DND-41 (cell line): Measurements from ENCODE around the gene CYP2W1.

Experiments
- ATAC-seq: fragments of 200-7000 bp; cut with Tn5 transposase; 3 replicates; pipeline ENCODE4 v1.9.1; 2021; ENCODE audit warnings: low read depth; ENCODE audit not compliant: insufficient read depth
- DNase-seq: peaks from one replicate; pipeline ENCODE4 v3.0.0-alpha.2; 2020
- H2AFZ ChIP-seq: 2 replicates; pipeline ENCODE4 v1.6.0; 2012; ENCODE audit warnings: low read depth, low read length
- H3K27ac ChIP-seq: 2 replicates; pipeline ENCODE4 v1.5.1; 2012; ENCODE audit warnings: low read length, inconsistent platforms
- H3K27me3 ChIP-seq: fragments of 200-600 bp; sonication (generic); 2 replicates; pipeline ENCODE4 v1.6.0; 2012; ENCODE audit warnings: low read length, mild to moderate bottlenecking, inconsistent platforms; ENCODE audit not compliant: insufficient read depth, poor library complexity
- H3K36me3 ChIP-seq: 2 replicates; pipeline ENCODE4 v1.5.1; 2012; ENCODE audit warnings: low read length, inconsistent platforms; ENCODE audit not compliant: insufficient read depth
- H3K4me1 ChIP-seq: 2 replicates; pipeline ENCODE4 v1.5.1; 2012; ENCODE audit warnings: mild to moderate bottlenecking, low read length; ENCODE audit not compliant: insufficient read depth
- H3K4me2 ChIP-seq: 2 replicates; pipeline ENCODE4 v1.6.0; 2012; ENCODE audit warnings: mild to moderate bottlenecking, moderate library complexity, low read length, inconsistent platforms; ENCODE audit not compliant: insufficient read depth
- H3K4me3 ChIP-seq, 2 experiments: fragments of 200-600 bp in 1 of 2; shearing (Covaris generic) in 1 of 2; 2 replicates each; pipeline ENCODE4 v1.5.1; 2012 to 2016; ENCODE audit warnings: inconsistent platforms in 2 of 2, low read length in 2 of 2, mild to moderate bottlenecking in 2 of 2, low read depth in 1 of 2, moderate library complexity in 1 of 2
- H3K79me2 ChIP-seq: 2 replicates; pipeline ENCODE4 v1.6.0; 2012; ENCODE audit warnings: low read length, inconsistent platforms; ENCODE audit not compliant: insufficient read depth
- H3K9ac ChIP-seq: 2 replicates; pipeline ENCODE4 v1.6.0; 2012; ENCODE audit warnings: low read depth, mild to moderate bottlenecking, inconsistent platforms, low read length, moderate library complexity
- H3K9me3 ChIP-seq: 2 replicates; pipeline ENCODE4 v1.5.1; 2012; ENCODE audit warnings: low read length, moderate library complexity, mild to moderate bottlenecking, inconsistent platforms; ENCODE audit not compliant: insufficient read depth, severe bottlenecking
- H4K20me1 ChIP-seq: 2 replicates; pipeline ENCODE4 v1.6.0; 2012; ENCODE audit warnings: low read length; ENCODE audit not compliant: insufficient read depth
- EZH2 ChIP-seq: IDR thresholded peaks from 3 replicates; pipeline ENCODE4 v1.6.1; 2012; ENCODE audit warnings: borderline replicate concordance, low read depth, mild to moderate bottlenecking, moderate library complexity, low read length, inconsistent platforms; ENCODE audit not compliant: severe bottlenecking
- TF ChIP-seq, protein P1 (sequence below): IDR thresholded peaks from 2 replicates; pipeline ENCODE4 v1.5.1; 2012; ENCODE audit warnings: borderline replicate concordance, low read length, moderate library complexity, mild to moderate bottlenecking; ENCODE audit not compliant: poor library complexity, severe bottlenecking; ENCODE audit errors: extremely low read depth

CYP2W1 gene

DNA sequence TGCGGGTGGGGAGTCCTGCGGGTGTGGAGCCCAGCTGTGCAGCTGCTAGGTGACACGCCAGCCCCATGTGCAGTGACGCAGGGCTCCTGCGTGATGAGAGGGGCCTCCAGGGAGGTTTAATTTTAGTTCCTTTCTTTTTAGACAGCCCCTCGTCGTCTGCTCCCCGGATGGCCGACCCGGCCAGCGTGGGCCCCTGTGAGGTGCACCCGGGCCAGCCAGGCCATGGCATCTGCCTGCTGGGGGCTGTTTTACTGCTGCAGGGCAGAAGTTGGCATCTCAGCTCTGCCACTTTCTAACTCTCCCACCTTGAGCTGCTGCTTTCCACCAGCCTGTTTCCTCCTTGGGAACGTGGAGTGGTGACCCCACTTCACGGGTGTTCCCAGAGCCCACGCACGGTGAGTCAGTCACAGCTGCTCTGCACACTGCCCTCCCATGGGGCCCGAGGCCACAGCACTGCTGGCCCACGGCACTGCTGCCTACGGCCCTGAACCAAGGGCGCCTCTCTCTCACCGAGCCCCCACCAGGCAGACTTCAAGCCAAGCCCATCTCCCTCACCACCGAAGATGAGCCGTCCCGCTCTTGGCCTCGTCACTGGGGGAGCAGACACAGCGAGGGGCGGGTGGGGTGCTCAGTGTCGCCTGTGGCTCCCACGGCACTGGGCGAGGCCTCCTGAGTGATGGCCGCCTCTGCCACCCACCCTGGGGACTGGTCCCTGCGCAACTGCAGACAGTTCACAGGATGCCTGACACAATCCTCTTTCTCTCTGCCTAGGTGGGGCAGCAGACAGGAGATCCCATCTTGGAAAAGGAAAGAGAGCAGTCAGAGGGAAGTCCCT lies 21.3 kb downstream of the CYP2W1 start:
- no peak overlapping the region for H2AFZ ChIP-seq
- no peak overlapping the region for H3K4me3 ChIP-seq
- DNase-seq = no peak
- peaks cover 9% of the 10 kb centered on the region; the same call in 1 of the 2 replicates for H4K20me1 ChIP-seq
- no peaks in the 10 kb centered on the region for H3K79me2 ChIP-seq
- H3K27me3 ChIP-seq = no peaks in the 10 kb centered on the region
- no peak overlapping the region for H3K9ac ChIP-seq
- no peak for ATAC-seq
- H3K27ac ChIP-seq = no peak overlapping the region
- H3K4me2 ChIP-seq = no peak overlapping the region
- TF ChIP-seq EZH2 = no peak
- TF ChIP-seq, protein P1, sequence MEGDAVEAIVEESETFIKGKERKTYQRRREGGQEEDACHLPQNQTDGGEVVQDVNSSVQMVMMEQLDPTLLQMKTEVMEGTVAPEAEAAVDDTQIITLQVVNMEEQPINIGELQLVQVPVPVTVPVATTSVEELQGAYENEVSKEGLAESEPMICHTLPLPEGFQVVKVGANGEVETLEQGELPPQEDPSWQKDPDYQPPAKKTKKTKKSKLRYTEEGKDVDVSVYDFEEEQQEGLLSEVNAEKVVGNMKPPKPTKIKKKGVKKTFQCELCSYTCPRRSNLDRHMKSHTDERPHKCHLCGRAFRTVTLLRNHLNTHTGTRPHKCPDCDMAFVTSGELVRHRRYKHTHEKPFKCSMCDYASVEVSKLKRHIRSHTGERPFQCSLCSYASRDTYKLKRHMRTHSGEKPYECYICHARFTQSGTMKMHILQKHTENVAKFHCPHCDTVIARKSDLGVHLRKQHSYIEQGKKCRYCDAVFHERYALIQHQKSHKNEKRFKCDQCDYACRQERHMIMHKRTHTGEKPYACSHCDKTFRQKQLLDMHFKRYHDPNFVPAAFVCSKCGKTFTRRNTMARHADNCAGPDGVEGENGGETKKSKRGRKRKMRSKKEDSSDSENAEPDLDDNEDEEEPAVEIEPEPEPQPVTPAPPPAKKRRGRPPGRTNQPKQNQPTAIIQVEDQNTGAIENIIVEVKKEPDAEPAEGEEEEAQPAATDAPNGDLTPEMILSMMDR = no peak
- H3K36me3 ChIP-seq = no peaks in the 10 kb centered on the region
- no peaks in the 10 kb centered on the region for H3K9me3 ChIP-seq
- no peaks in the 10 kb centered on the region for H3K4me1 ChIP-seq

DNA sequence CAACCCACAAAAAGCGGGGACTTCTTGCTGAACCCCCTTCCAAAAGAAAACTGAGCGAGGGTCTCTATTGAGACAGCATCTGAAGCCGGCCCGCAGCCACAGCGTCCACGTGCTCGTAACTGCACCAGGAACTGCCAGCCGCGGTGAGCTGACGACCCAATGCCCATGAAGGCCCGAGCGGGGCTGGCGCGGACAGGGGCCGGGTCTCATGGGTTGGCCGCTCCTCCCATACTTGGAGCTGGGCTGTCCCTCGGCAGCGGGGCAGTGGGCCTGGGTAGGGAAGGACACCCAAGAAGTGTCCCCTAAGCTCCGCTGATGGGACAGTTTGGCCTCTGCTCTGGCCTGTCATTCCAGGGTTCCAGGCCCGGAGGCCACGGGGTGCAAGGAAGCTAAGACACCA lies 22.3 kb downstream of the CYP2W1 start:
- peaks cover 10% of the 10 kb centered on the region; the same call in 1 of the 2 replicates for H4K20me1 ChIP-seq
- H3K36me3 ChIP-seq = no peaks in the 10 kb centered on the region
- H3K79me2 ChIP-seq = no peaks in the 10 kb centered on the region
- H3K9me3 ChIP-seq = no peaks in the 10 kb centered on the region
- H3K9ac ChIP-seq = no peak overlapping the region
- no peak overlapping the region for H3K27ac ChIP-seq
- no peaks in the 10 kb centered on the region for H3K27me3 ChIP-seq
- no peak overlapping the region for H3K4me3 ChIP-seq
- H2AFZ ChIP-seq = no peak overlapping the region
- TF ChIP-seq, protein P1 = no peak
- TF ChIP-seq EZH2 = no peak
- ATAC-seq (no peak), DNase-seq (no peak)
- H3K4me2 ChIP-seq = no peak overlapping the region
- H3K4me1 ChIP-seq = no peaks in the 10 kb centered on the region

DNA sequence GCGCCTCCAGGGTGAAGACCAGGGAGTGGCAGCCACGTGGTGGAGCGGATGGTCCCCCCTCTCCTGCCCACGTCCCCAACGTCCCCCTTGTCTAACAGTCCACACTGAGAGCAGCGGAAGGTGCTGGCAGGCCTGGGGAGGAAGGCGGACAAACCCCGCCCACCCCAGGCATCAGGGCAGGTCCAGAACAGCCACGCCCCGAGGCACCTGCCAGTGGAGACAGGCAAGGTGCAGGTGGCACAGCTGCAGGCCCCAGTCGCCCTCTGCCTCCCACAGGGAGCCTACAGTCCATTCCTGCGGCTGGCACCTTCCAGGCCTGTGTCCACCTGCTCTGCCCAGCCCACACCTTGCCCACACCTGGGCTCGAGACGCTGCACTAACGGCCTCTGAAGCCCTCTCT lies 24.9 kb downstream of the CYP2W1 start:
- Histone ChIP-seq H3K4me2 (no peak overlapping the region), H3K4me3 (no peak overlapping the region), H3K27ac (no peak overlapping the region), H2AFZ (no peak overlapping the region), H3K36me3 (no peaks in the 10 kb centered on the region), H3K79me2 (no peaks in the 10 kb centered on the region), H3K9ac (no peak overlapping the region), H4K20me1 (peaks cover 18% of the 10 kb centered on the region), H3K4me1 (no peaks in the 10 kb centered on the region), H3K9me3 (no peaks in the 10 kb centered on the region), H3K27me3 (no peaks in the 10 kb centered on the region)
- no peak for DNase-seq
- TF ChIP-seq EZH2 = no peak
- TF ChIP-seq, protein P1 = no peak
- ATAC-seq = no peak
